GM23248 (cell line): ENCODE results near the gene PPP1R11. TPM values are rescaled to one million over a fixed set of nuclear protein-coding genes. Genes with fewer than 3 reads are reported as not detected.
A peak's percentile ranks its signal among the peaks of the same experiment; 100 is the strongest.

ENCODE experiments used
- DNase-seq: peaks from one replicate; pipeline ENCODE4 v3.0.0-alpha.2; 2015
- H2AFZ ChIP-seq: fragments of 200-600 bp; sonication (generic); 2 replicates; pipeline ENCODE4 v1.6.1; 2016; ENCODE audit warnings: antibody characterized with exemption
- H3F3A ChIP-seq: fragments of 200-600 bp; sonication (generic); 2 replicates; pipeline ENCODE4 v1.6.1; 2016; ENCODE audit warnings: mild to moderate bottlenecking, antibody characterized with exemption, mixed run types; ENCODE audit not compliant: insufficient read depth
- H3K27ac ChIP-seq: fragments of 200-600 bp; sonication (generic); 2 replicates; pipeline ENCODE4 v1.5.1; 2016; ENCODE audit warnings: mild to moderate bottlenecking
- H3K27me3 ChIP-seq: fragments of 200-600 bp; sonication (generic); replicated peaks from 2 replicates; pipeline ENCODE4 v1.6.1; 2016; ENCODE audit warnings: mild to moderate bottlenecking; ENCODE audit not compliant: insufficient read depth
- H3K36me3 ChIP-seq: fragments of 200-600 bp; sonication (generic); 2 replicates; pipeline ENCODE4 v1.6.1; 2016; ENCODE audit warnings: low read depth, mild to moderate bottlenecking
- H3K4me1 ChIP-seq: fragments of 200-600 bp; sonication (generic); 2 replicates; pipeline ENCODE4 v1.6.1; 2016; ENCODE audit warnings: mild to moderate bottlenecking; ENCODE audit not compliant: insufficient read depth
- H3K4me2 ChIP-seq: fragments of 200-600 bp; sonication (generic); one replicate; pipeline ENCODE4 v1.6.1; 2016; ENCODE audit warnings: mild to moderate bottlenecking; ENCODE audit not compliant: unreplicated experiment
- H3K4me3 ChIP-seq: fragments of 200-600 bp; sonication (generic); 2 replicates; pipeline ENCODE4 v1.5.1; 2016; ENCODE audit warnings: mild to moderate bottlenecking
- H3K79me2 ChIP-seq: fragments of 200-600 bp; sonication (generic); 2 replicates; pipeline ENCODE4 v1.6.1; 2016; ENCODE audit warnings: mild to moderate bottlenecking; ENCODE audit not compliant: insufficient read depth
- H3K9ac ChIP-seq: fragments of 200-600 bp; sonication (generic); 2 replicates; pipeline ENCODE4 v1.6.1; 2016; ENCODE audit warnings: mild to moderate bottlenecking
- H3K9me2 ChIP-seq: fragments of 200-600 bp; sonication (generic); 2 replicates; pipeline ENCODE4 v1.6.1; 2016; ENCODE audit warnings: mixed run types, mild to moderate bottlenecking, moderate library complexity; ENCODE audit not compliant: insufficient read depth
- H3K9me3 ChIP-seq: fragments of 200-600 bp; sonication (generic); one replicate; pipeline ENCODE4 v1.6.1; 2017; ENCODE audit warnings: low read depth
- H4K20me1 ChIP-seq: fragments of 200-600 bp; sonication (generic); 2 replicates; pipeline ENCODE4 v1.6.0; 2016; ENCODE audit not compliant: insufficient read depth
- EZH2 ChIP-seq: fragments of 200-600 bp; sonication (generic); IDR thresholded peaks from 2 replicates; pipeline ENCODE4 v1.6.1; 2018; ENCODE audit warnings: antibody characterized with exemption, mild to moderate bottlenecking; ENCODE audit not compliant: insufficient read depth, poor library complexity, severe bottlenecking
- EZH2phosphoT487 ChIP-seq: fragments of 200-600 bp; sonication (generic); IDR thresholded peaks from 2 replicates; pipeline ENCODE4 v1.6.1; 2018; ENCODE audit warnings: antibody characterized with exemption, moderate library complexity, mild to moderate bottlenecking, low read depth; ENCODE audit not compliant: insufficient read depth
- WGBS, 2 experiments: methylation state at CpG; one replicate each; pipeline ENCODE4 v1.1.6; 2015 to 2017; ENCODE audit warnings: low lambda C conversion rate in 2 of 2, low coverage in 1 of 2; ENCODE audit errors: missing lambda C conversion rate in 2 of 2; 5-methylcytosine and 5-hydroxymethylcytosine counted together
- in situ Hi-C: fragments of 300-500 bp; cut with MboI; formaldehyde crosslinking; loops from 2 replicates; pipeline ENCODE4 v1.15.0; 2020
- polyA plus RNA-seq: library from polyadenylated mRNA; unstranded; fragments of >200 nt; fragmentation: Nextera tagmentation; extraction: Ambion mirVana; gene quantifications from 2 replicates; pipeline ENCODE4 v1.2.1, GENCODE V29; 2016
- total RNA-seq: library from RNA; depleted of rRNA; stranded (reverse); fragments of >200 nt; shearing (Covaris generic); gene quantifications from 2 replicates; pipeline ENCODE4 v1.2.3, GENCODE V29; 2014

The PPP1R11 gene
- total and polyA plus RNA-seq, 2 experiments from 2014 or later: 44.1 to 77.5 TPM

DNA sequence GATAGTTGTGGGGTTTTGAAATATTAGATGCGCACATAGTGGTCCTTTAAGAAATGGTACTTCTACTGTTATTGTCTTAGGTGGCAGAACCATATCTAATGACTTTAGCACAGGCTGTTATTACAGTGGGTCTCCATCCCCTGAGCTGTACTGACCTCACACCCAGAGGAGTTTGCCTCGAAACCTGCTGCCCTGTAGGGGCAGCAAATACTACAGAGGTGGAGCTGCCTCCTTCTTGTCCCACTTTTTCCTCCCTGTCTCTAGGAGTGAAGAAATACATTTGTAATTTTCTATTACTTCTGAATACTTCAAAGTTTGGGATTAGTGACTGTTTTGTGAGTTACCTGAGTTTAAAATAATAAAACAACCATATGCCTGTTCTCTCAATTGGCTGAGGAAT is 37.7 kb downstream of the PPP1R11 start:
- peaks cover 20% of the 10 kb centered on the region for H3K27me3 ChIP-seq
- H4K20me1 ChIP-seq: no peaks in the 10 kb centered on the region
- peaks cover 9% of the 10 kb centered on the region; the same call in 1 of the 2 replicates for H3F3A ChIP-seq
- no peak for DNase-seq
- 91 to 93% methylated on average over 2 of the region's 2 CpGs for WGBS, 2 experiments
- no peak overlapping the region for H3K4me3 ChIP-seq
- peaks cover 16% of the 10 kb centered on the region; the same call in 1 of the 2 replicates for H3K4me1 ChIP-seq
- H3K27ac ChIP-seq: no peak overlapping the region
- no peaks in the 10 kb centered on the region for H3K9me3 ChIP-seq
- no peaks in the 10 kb centered on the region for H3K36me3 ChIP-seq
- in situ Hi-C loops: no loop called here
- TF ChIP-seq EZH2 (no peak), EZH2phosphoT487 (no peak)
- no peak overlapping the region for H3K9ac ChIP-seq
- H3K9me2 ChIP-seq: no peaks in the 10 kb centered on the region
- H3K4me2 ChIP-seq: no peak overlapping the region
- H2AFZ ChIP-seq: no peak overlapping the region
- no peaks in the 10 kb centered on the region for H3K79me2 ChIP-seq

DNA sequence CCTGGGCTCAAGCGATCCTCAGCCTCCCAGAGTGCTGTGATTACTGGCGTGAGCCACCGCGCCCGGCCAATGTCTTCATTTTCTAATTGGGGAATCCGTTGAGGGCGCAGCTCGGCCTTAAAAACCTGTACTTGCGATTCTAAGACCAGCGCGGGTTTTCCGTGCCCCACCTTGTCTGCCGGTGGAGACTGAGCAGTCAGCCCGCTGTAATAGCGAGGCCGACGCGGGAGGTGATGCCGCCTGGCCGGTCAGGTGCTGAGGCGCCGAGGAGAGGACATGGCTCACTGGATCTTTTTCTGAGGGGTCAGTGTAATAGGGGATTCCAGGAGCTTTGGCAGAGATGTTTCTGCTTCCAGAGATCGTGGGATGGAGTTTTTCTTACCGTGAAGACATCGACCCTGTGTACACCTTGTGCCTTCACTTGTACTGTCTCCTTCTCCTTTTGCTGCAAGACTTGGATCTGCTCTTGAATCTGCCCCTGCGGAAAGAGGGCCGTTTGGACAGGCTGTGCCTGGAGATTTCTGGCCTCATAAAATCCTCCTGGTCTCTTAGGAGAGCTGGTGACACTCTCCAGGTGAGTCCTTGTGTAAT is 44.4 kb downstream of the PPP1R11 start:
- H3K36me3 ChIP-seq: no peaks in the 10 kb centered on the region
- in situ Hi-C loops: no loop called here
- no peak overlapping the region for H2AFZ ChIP-seq
- no peaks in the 10 kb centered on the region for H4K20me1 ChIP-seq
- no peaks in the 10 kb centered on the region for H3K9me2 ChIP-seq
- peaks cover 50% of the 10 kb centered on the region for H3K27me3 ChIP-seq
- no peak overlapping the region for H3K4me3 ChIP-seq
- H3F3A ChIP-seq: no peaks in the 10 kb centered on the region
- no peak for DNase-seq
- no peaks in the 10 kb centered on the region for H3K9me3 ChIP-seq
- H3K9ac ChIP-seq: no peak overlapping the region
- no peaks in the 10 kb centered on the region for H3K79me2 ChIP-seq
- no peak overlapping the region for H3K27ac ChIP-seq
- TF ChIP-seq EZH2 (peak; percentile 48), EZH2phosphoT487 (no peak)
- H3K4me1 ChIP-seq: no peaks in the 10 kb centered on the region
- H3K4me2 ChIP-seq: no peak overlapping the region
- WGBS, 2 experiments: 44 to 51% methylated on average over 27 of the region's 27 CpGs

DNA sequence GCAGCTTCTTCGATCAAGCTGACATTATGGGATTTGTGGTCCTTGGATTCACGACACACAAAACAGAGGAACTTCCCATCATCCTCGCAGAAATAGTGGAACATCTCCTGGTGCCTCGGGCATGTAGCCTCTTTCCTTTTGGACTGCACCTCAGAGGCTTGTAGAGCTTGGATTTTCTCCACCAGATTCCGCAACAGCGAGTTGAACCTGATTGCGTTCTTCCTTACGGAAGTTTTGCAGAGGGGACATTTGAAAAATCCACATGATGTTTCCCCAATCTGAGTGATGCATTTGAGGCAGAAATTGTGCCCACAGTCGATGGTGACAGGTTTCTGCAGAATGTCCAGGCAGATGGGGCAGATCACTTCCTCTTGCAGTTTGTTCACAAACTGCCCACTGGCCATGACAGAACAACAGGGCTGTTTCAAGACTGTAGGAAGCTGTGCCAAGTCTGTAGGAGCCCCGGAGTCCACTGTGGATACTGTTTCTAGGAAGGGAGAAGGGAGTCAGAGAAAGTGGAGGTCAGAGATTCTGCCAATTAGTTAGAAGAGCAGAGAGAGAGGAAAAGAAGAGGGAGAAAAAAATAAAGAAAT is 45.5 kb downstream of the PPP1R11 start:
- no peaks in the 10 kb centered on the region for H3F3A ChIP-seq
- no peak overlapping the region for H3K9ac ChIP-seq
- H3K79me2 ChIP-seq: no peaks in the 10 kb centered on the region
- peaks cover 50% of the 10 kb centered on the region for H3K27me3 ChIP-seq
- no peak overlapping the region for H3K4me3 ChIP-seq
- H3K4me2 ChIP-seq: no peak overlapping the region
- 53 to 57% methylated on average over 10 of the region's 10 CpGs for WGBS, 2 experiments
- H3K9me2 ChIP-seq: no peaks in the 10 kb centered on the region
- DNase-seq: no peak
- no peak for TF ChIP-seq EZH2phosphoT487
- H3K27ac ChIP-seq: no peak overlapping the region
- in situ Hi-C loops: no loop called here
- no peak overlapping the region for H2AFZ ChIP-seq
- no peaks in the 10 kb centered on the region for H3K4me1 ChIP-seq
- H4K20me1 ChIP-seq: no peaks in the 10 kb centered on the region
- H3K36me3 ChIP-seq: no peaks in the 10 kb centered on the region
- no peaks in the 10 kb centered on the region for H3K9me3 ChIP-seq

DNA sequence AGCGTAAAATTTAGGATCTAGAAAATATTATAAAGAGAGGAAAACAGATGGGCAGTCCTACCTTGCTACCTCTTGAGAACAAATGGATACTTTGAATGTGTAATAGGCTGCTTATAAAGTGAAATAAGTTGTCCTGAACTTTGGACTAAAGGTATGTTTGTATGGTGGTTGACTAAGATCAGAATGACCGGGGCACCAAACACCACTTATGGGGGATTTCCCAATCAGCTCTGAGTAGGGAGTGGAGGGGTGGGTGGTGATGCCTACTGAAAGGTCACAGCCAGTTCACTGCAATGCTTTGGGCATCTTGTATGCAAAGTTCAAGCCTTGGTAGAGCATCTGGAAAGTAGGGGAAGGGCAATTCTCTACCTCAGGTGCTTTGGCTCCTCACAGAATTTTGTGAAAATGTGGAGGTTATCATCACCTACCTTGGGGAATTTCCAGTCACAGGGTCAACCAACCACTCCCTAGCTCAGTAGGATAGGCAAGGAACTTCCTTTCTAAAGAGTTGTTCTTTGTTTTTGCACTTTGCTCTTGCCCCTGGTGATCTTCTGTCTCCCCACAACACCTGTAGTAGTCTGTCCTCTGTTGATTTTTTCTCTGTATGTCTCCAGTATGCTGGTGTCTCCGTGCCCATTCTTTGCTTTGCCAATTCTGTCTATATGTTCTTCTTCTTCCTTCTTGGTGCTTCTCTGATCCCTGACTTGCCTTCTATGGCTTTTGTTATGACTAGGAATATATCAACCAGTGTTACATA is 46.2 kb downstream of the PPP1R11 start, which contains the start of gene TRIM31:
Gene TRIM31 (minus strand): TSS at position 88 of the 757 bp plus-strand sequence. CDS start 285 bp downstream, outside the sequence.
- Histone ChIP-seq H3K4me1 (no peaks in the 10 kb centered on the region), H3F3A (no peaks in the 10 kb centered on the region), H3K9me2 (no peaks in the 10 kb centered on the region), H3K27me3 (peaks cover 50% of the 10 kb centered on the region), H3K79me2 (no peaks in the 10 kb centered on the region), H3K9ac (no peak within 1 kb of the TSS), H3K27ac (no peak within 1 kb of the TSS), H3K9me3 (no peaks in the 10 kb centered on the region), H4K20me1 (no peaks in the 10 kb centered on the region), H2AFZ (no peak within 1 kb of the TSS), H3K4me2 (no peak within 1 kb of the TSS), H3K36me3 (no peaks in the 10 kb centered on the region), H3K4me3 (no peak within 1 kb of the TSS)
- DNase-seq: no peak
- WGBS, 2 experiments: 74% methylated on average over 3 of the region's 3 CpGs
- TF ChIP-seq EZH2phosphoT487 (no peak), EZH2 (no peak)
- in situ Hi-C loops: no loop called here
